HEK293 (cell line): Measurements from ENCODE around the gene COMMD6.

Source experiments
- CTCF ChIA-PET: fragments of 350-600 bp; formaldehyde crosslinking; extraction: SDS; loops from one replicate; lab custom pipeline; 2021; ENCODE audit warnings: antibody characterized with exemption; lab: Yijun Ruan, JAX
- POLR2A ChIA-PET: fragments of 300-600 bp; formaldehyde crosslinking; extraction: SDS; loops from one replicate; lab custom pipeline; 2020; ENCODE audit warnings: antibody characterized with exemption, inconsistent platforms; lab: Yijun Ruan, JAX
- H3K27ac ChIP-seq: fragments of 200-500 bp; sonication (Bioruptor generic); 2 replicates; pipeline ENCODE4 v1.5.1; 2014; ENCODE audit warnings: low read depth, low read length, control low read depth, inconsistent platforms; ENCODE audit errors: extremely low read depth
- H3K36me3 ChIP-seq, 2 experiments: fragments of 200-500 bp in 1 of 2; sonication (Bioruptor generic) in 1 of 2; 1 replicate in 1 of 2; 2 replicates in 1 of 2; pipeline ENCODE4 v1.5.1; 2014 to 2017; ENCODE audit warnings: inconsistent platforms in 2 of 2, low read length in 2 of 2; ENCODE audit not compliant: control insufficient read depth in 2 of 2, insufficient read depth in 1 of 2
- H3K4me1 ChIP-seq: fragments of 200-500 bp; sonication (Bioruptor generic); 2 replicates; pipeline ENCODE4 v1.5.1; 2014; ENCODE audit warnings: mild to moderate bottlenecking, low read length, inconsistent platforms; ENCODE audit not compliant: control insufficient read depth, insufficient read depth
- H3K4me3 ChIP-seq: 2 replicates; pipeline ENCODE4 v1.5.1; 2011; ENCODE audit warnings: low read depth, mild to moderate bottlenecking, control low read depth, low read length, moderate library complexity
- H3K9me3 ChIP-seq: fragments of 200-500 bp; sonication (Bioruptor generic); 2 replicates; pipeline ENCODE4 v1.5.1; 2014; ENCODE audit warnings: low read depth, low read length, inconsistent platforms; ENCODE audit not compliant: control insufficient read depth, insufficient read depth
- EGR2 ChIP-seq: fragments of 450-650 bp; formaldehyde crosslinking; IDR thresholded peaks from 2 replicates; pipeline ENCODE4 v1.5.1; 2016; ENCODE audit warnings: low read depth, missing biosample characterization, missing genetic modification characterization
- HIC1 ChIP-seq: fragments of 450-650 bp; formaldehyde crosslinking; IDR thresholded peaks from 2 replicates; pipeline ENCODE4 v1.5.1; 2016; ENCODE audit warnings: missing biosample characterization, missing genetic modification characterization
- KLF16 ChIP-seq: fragments of 450-650 bp; formaldehyde crosslinking; IDR thresholded peaks from 2 replicates; pipeline ENCODE4 v1.5.1; 2017; ENCODE audit warnings: missing biosample characterization, missing genetic modification characterization
- MZF1 ChIP-seq: fragments of 450-650 bp; formaldehyde crosslinking; IDR thresholded peaks from 2 replicates; pipeline ENCODE4 v1.5.1; 2017; ENCODE audit warnings: missing biosample characterization, missing genetic modification characterization, borderline replicate concordance
- REST ChIP-seq: fragments of 450-650 bp; formaldehyde crosslinking; IDR thresholded peaks from 2 replicates; pipeline ENCODE4 v1.5.1; 2016; ENCODE audit warnings: missing biosample characterization, missing genetic modification characterization
- SCRT2 ChIP-seq: fragments of 450-650 bp; formaldehyde crosslinking; IDR thresholded peaks from 2 replicates; pipeline ENCODE4 v1.5.1; 2016; ENCODE audit warnings: missing biosample characterization, missing genetic modification characterization
- SP3 ChIP-seq: fragments of 450-650 bp; formaldehyde crosslinking; IDR thresholded peaks from 2 replicates; pipeline ENCODE4 v1.5.1; 2016; ENCODE audit warnings: missing biosample characterization, missing genetic modification characterization
- SP7 ChIP-seq: fragments of 450-650 bp; formaldehyde crosslinking; IDR thresholded peaks from 2 replicates; pipeline ENCODE4 v1.5.1; 2016; ENCODE audit warnings: missing biosample characterization, missing genetic modification characterization
- ZBTB1 ChIP-seq: fragments of 450-650 bp; formaldehyde crosslinking; IDR thresholded peaks from 2 replicates; pipeline ENCODE4 v1.5.1; 2016; ENCODE audit warnings: missing biosample characterization, missing genetic modification characterization
- ZBTB10 ChIP-seq: fragments of 450-650 bp; formaldehyde crosslinking; IDR thresholded peaks from 2 replicates; pipeline ENCODE4 v1.5.1; 2016; ENCODE audit warnings: missing biosample characterization, missing genetic modification characterization
- ZBTB20 ChIP-seq: fragments of 450-650 bp; formaldehyde crosslinking; IDR thresholded peaks from 2 replicates; pipeline ENCODE4 v1.5.1; 2016; ENCODE audit warnings: missing biosample characterization, missing genetic modification characterization
- ZEB2 ChIP-seq: fragments of 450-650 bp; formaldehyde crosslinking; IDR thresholded peaks from 2 replicates; pipeline ENCODE4 v1.5.1; 2016; ENCODE audit warnings: missing biosample characterization, missing genetic modification characterization
- ZFP37 ChIP-seq: fragments of 450-650 bp; formaldehyde crosslinking; IDR thresholded peaks from 2 replicates; pipeline ENCODE4 v1.5.1; 2016; ENCODE audit warnings: missing biosample characterization, missing genetic modification characterization
- ZNF140 ChIP-seq: fragments of 450-650 bp; formaldehyde crosslinking; IDR thresholded peaks from 2 replicates; pipeline ENCODE4 v1.5.1; 2016; ENCODE audit warnings: missing biosample characterization, missing genetic modification characterization
- ZNF146 ChIP-seq: fragments of 450-650 bp; formaldehyde crosslinking; IDR thresholded peaks from 2 replicates; pipeline ENCODE4 v1.5.1; 2016; ENCODE audit warnings: missing biosample characterization, missing genetic modification characterization
- ZNF16 ChIP-seq: fragments of 450-650 bp; formaldehyde crosslinking; IDR thresholded peaks from 2 replicates; pipeline ENCODE4 v1.5.1; 2016; ENCODE audit warnings: low read depth, missing biosample characterization, missing genetic modification characterization
- ZNF266 ChIP-seq: fragments of 450-650 bp; formaldehyde crosslinking; IDR thresholded peaks from 2 replicates; pipeline ENCODE4 v1.5.1; 2016; ENCODE audit warnings: missing biosample characterization, missing genetic modification characterization, low read depth
- ZNF473 ChIP-seq: fragments of 450-650 bp; formaldehyde crosslinking; IDR thresholded peaks from 2 replicates; pipeline ENCODE4 v1.5.1; 2017; ENCODE audit warnings: missing biosample characterization, missing genetic modification characterization
- ZNF558 ChIP-seq: fragments of 450-650 bp; formaldehyde crosslinking; IDR thresholded peaks from 2 replicates; pipeline ENCODE4 v1.5.1; 2016; ENCODE audit warnings: missing biosample characterization, missing genetic modification characterization
- ZNF585B ChIP-seq: fragments of 450-650 bp; formaldehyde crosslinking; IDR thresholded peaks from 2 replicates; pipeline ENCODE4 v1.5.1; 2016; ENCODE audit warnings: missing biosample characterization, missing genetic modification characterization
- ZNF600 ChIP-seq: fragments of 450-650 bp; formaldehyde crosslinking; IDR thresholded peaks from 2 replicates; pipeline ENCODE4 v1.5.1; 2016; ENCODE audit warnings: missing biosample characterization, missing genetic modification characterization
- ZNF610 ChIP-seq: fragments of 450-650 bp; formaldehyde crosslinking; IDR thresholded peaks from 2 replicates; pipeline ENCODE4 v1.5.1; 2016; ENCODE audit warnings: missing biosample characterization, missing genetic modification characterization, borderline replicate concordance
- ZNF660 ChIP-seq: fragments of 450-650 bp; IDR thresholded peaks from 2 replicates; pipeline ENCODE4 v1.5.1; 2018; ENCODE audit warnings: missing biosample characterization, mild to moderate bottlenecking, missing genetic modification characterization
- ZNF692 ChIP-seq: fragments of 450-650 bp; formaldehyde crosslinking; IDR thresholded peaks from 2 replicates; pipeline ENCODE4 v1.5.1; 2016; ENCODE audit warnings: missing biosample characterization, missing genetic modification characterization
- ZNF768 ChIP-seq: fragments of 450-650 bp; formaldehyde crosslinking; IDR thresholded peaks from 2 replicates; pipeline ENCODE4 v1.5.1; 2018; ENCODE audit warnings: missing biosample characterization, mild to moderate bottlenecking, missing genetic modification characterization
- ZNF785 ChIP-seq: fragments of 450-650 bp; formaldehyde crosslinking; IDR thresholded peaks from 2 replicates; pipeline ENCODE4 v1.5.1; 2016; ENCODE audit warnings: missing biosample characterization, missing genetic modification characterization
- ZNF792 ChIP-seq: fragments of 450-650 bp; formaldehyde crosslinking; IDR thresholded peaks from 2 replicates; pipeline ENCODE4 v1.5.1; 2016; ENCODE audit warnings: missing biosample characterization, missing genetic modification characterization

Gene COMMD6

GRCh38 chr13:75550159-75550567 lies 12.5 kb upstream of the COMMD6 start (continued):
- no peak for TF ChIP-seq REST
- TF ChIP-seq ZFP37 = 0 out of 2 replicates have a peak, but pooled peaks have one; percentile 22
- peak; percentile 49; the same call in 1 of the 2 replicates for TF ChIP-seq HIC1 (tag by site-specific recombination)
- peak; percentile 73 for TF ChIP-seq ZEB2
- peak; percentile 64 for TF ChIP-seq ZNF660
- TF ChIP-seq ZNF600 (tag by site-specific recombination) = peak; percentile 85
- TF ChIP-seq SCRT2 (tag by site-specific recombination) = no peak
- no peak for TF ChIP-seq ZNF146 (tag by site-specific recombination)
- no peak for TF ChIP-seq ZNF266 (tag by site-specific recombination)
- peak; percentile 50; the same call in 1 of the 2 replicates for TF ChIP-seq ZBTB20 (tag by site-specific recombination)
- TF ChIP-seq SP7 (tag by site-specific recombination) = peak; percentile 29; the same call in 1 of the 2 replicates
- peak; percentile 33; the same call in 1 of the 2 replicates for TF ChIP-seq ZNF558 (tag by site-specific recombination)
- TF ChIP-seq ZNF785 (tag by site-specific recombination) = no peak
- TF ChIP-seq ZNF16 (tag by site-specific recombination) = no peak
- TF ChIP-seq ZNF792 (tag by site-specific recombination) = no peak
- TF ChIP-seq SP3 (tag by site-specific recombination) = peak; percentile 34; the same call in 1 of the 2 replicates
- peak; percentile 85 for TF ChIP-seq EGR2 (tag by site-specific recombination)

- POLR2A ChIA-PET = interaction anchor here (0.6 to 2.0 kb wide), 2 partner anchors 11 to 1440 kb away, joined by 6 to 7 read pairs; partner anchors contain the start of gene COMMD6
- Histone ChIP-seq H3K36me3 (peaks cover 0 to 19% of the 10 kb centered on the region in 2 experiments; a peak in 1 of 3 replicates), H3K4me3 (peak within 1 kb of the TSS; percentile 78), H3K9me3 (no peaks in the 10 kb centered on the region), H3K27ac (peak within 1 kb of the TSS; percentile 79), H3K4me1 (no peaks in the 10 kb centered on the region)
- CTCF ChIA-PET = interaction anchor here (0.7 to 1.5 kb wide), 3 partner anchors 8 to 68 kb away, joined by 3 to 5 read pairs (median 5); partner anchors contain the start of gene TBC1D4
- TF ChIP-seq ZNF692 (tag by site-specific recombination) = 0 out of 2 replicates have a peak, but pooled peaks have one; percentile 30
- TF ChIP-seq KLF16 (tag by site-specific recombination) = no peak
- no peak for TF ChIP-seq ZNF585B (tag by site-specific recombination)
- no peak for TF ChIP-seq ZNF140 (tag by site-specific recombination)
- no peak for TF ChIP-seq ZBTB1 (tag by site-specific recombination)
- no peak; the same call in 1 of the 2 replicates for TF ChIP-seq ZNF558 (tag by site-specific recombination)
- no peak for TF ChIP-seq ZNF768
- TF ChIP-seq MZF1 (tag by site-specific recombination) = no peak
- TF ChIP-seq ZNF610 = no peak
- TF ChIP-seq ZNF473 (tag by site-specific recombination) = no peak
- TF ChIP-seq ZBTB10 = no peak
- 0 out of 2 replicates have a peak, but pooled peaks have one; percentile 19 for TF ChIP-seq ZNF660
These were observed 11.9 kb upstream of the COMMD6 start, which contains the start of gene UCHL3 for GRCh38 chr13:75549262-75550158. Gene UCHL3, plus strand, starts transcription at chr13:75549791. Its CDS starts 30 bp downstream, at chr13:75549821.
